ENCODE results near the gene BUD31.
A peak's percentile ranks its signal among the peaks of the same experiment; 100 is the strongest.
"Not testable (repeated sequence)": the region's sequence is repeated elsewhere in the genome, so short reads cannot be mapped to it uniquely, and the experiment has no call there.

Gene BUD31

DNA sequence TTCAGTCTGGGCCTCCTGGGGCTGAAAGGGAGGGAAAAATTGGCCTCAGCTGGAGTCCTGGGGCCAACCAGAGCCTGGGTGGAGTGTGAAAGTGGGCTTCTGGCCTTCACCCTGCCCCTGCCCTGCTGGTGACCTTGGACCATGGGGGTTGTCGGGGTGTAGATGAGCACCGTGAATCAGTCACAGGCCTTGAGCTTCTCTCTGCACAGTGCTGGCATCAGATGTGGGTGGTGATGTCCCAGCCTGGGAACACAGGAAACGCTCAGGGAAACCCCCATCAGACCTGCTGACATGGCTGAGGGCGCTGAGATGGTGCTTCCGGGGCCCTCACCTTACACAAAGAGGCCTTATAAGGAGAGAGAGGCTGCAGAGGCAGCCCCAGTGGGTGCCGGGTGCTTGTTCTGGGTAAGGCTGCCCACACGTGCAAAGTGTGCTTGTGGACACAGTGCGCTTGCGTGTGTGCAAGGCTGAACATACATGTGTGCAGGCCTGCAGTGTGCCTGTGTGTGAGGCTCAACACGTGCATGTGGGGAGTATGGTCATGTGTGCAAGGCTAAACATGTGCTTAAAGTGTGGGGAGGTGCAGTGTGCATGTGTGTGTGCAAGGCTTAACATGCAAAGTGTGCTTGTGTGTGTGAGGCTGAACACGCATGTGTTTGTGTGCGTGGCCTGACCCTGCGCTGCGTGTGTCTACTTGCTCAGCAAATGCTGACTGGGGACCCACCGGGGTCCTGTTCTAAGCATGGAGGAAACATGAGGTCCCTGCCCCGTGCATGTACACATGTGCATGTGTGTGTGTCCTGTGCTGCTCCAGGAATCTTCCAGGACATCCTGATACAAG lies 27.7 kb upstream of the BUD31 start:
- DNase-seq = no peak

DNA sequence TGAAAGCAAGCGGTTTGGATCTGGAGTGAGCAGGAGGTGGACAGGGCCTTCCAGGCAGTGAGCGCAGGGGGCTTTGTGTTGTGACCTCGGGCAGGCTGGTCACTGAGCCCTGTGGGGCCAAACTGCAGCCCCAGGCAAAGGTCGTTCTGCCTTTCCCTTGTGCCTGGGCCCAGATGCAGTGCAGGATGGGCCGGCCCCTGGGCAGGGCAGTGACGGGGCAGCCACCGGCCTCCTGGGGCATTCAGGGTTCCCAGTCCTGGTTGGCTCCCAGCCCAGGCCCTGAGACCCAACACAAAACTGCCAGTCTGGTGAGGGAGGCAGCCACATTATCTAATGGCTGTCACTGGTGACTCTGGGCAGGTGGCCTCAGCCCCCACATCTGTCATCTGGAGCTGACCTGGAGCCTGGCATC lies 27.1 kb upstream of the BUD31 start:
- no peak for DNase-seq

DNA sequence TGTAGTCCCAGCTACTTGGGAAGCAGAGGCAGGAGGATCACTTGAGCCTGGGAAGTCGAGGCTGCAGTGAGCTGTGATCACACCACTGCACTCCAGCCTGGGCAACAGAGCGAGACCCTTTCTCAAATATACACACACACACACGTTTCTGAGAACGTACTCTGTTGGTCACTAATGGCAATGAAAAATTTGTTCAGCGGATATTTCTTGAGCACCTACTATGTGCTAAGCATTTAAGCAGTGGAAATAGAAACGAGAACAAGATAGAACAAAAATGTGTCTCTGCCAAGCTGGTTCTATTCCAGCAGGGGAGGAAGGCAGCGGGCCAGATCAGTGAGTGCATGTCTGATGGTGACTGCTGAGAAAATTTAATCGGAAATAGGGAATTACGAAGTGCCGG lies 25.6 kb upstream of the BUD31 start:
- no peak for DNase-seq

DNA sequence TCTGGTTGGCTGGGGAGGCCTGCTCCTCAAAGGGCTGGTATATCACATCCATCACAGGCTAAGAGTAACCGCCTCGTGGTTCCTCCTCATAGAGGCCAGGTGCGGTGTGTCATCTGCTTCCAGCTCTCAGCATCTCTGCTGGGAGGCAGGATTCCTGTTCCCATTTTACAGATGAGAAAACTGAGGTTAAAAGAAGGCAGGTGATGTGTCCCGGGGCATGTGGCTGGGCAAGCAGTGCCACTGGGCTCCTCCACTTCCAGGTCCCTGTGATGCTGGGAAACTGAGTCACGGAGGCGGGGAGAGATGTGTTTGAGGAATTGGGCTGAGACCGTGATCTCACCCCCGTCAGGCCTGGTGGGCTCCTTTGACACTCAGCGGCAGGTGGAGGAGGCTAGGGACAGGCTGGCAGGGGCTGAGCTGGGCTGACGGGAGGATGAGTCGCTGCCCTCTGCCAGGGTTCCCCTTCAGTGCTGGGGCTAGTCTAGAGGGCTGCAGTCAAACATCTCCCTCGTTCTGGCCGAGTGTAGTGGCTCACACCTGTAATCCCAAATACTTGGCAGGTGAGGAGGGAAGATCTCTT lies 24.9 kb upstream of the BUD31 start:
- DNase-seq = no peak

DNA sequence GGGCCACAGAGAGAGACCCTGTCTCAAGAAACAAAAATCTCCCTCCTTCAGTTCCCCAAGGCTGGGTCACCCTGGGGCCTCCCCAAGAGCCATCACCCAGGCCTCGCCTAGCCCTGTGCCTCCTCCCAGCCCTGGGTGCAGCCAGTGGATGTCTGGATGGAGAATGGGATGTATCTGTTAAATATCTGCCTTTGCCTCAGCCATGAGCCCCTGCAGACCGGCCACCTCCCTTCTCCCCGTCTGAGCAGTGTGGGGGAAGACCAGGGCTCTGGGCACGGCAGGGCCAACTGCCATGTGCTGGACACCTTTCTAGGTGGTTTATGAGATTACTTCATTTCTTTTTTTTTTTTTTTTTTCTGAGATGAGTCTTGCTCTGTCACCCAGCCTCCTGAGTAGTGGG lies 24.2 kb upstream of the BUD31 start:
- DNase-seq = no peak

DNA sequence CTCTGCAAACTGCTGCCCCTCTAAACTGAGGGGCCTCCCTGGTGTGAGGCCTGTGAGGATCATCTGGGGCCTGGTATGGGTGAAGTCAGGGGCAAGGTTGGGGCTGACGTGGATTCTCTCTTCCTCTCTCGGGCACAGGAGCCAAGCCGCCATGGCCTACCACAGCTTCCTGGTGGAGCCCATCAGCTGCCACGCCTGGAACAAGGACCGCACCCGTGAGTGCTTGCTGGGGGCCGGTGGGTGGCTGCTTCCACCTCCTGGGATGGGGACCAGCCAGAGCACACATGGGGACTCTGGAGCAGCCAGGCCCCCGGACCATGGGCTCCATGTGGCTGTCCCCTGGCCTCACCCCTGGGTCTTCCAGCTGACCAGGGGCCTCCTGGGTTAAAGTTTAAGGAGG lies 23.2 kb upstream of the BUD31 start:
- no peak for DNase-seq

DNA sequence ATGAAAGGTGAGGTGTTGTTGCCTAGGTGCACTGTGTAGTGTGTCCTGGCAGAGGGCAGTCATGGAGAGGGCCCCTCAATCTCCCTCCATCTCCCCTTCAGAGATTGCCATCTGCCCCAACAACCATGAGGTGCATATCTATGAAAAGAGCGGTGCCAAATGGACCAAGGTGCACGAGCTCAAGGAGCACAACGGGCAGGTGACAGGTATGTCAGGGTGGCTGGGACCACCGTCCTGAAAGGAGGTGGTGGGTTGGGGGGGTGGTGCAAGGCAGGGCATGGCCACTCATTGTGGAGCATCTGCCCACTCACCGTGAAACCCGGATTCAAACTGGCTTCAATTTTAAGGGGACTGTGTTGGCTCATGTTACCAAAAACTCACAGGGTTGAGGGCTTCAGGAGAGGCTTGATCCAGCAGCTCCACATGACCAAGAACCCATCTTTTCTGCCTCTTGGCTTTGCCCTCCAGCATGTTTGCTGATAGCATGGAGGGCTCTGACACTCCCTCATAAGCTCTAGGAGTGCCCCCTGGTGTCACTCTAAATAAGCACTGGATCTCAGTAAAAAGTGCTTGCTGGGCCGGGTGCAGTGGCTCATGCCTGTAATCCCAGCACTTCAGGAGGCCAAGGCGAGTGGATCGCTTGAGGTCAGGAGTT lies 22.1 kb upstream of the BUD31 start:
- DNase-seq = peak; percentile 87

DNA sequence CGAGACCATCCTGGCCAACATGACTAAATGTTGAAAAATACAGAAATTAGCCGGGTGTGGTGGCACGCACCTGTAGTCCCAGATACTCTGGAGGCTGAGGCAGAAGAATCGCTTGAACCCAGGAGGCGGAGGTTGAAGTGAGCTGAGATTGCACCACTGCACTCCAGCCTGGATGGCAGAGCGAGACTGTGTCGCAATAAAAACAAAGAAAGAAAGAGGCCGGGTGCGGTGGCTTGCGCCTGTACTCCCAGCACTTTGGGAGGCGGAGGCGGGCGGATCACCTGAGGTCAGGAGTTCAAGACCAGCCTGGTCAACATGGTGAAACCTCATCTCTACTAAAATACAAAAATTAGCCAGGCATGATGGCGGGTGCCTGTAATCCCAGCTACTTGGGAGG lies 21.5 kb upstream of the BUD31 start:
- DNase-seq = not testable (repeated sequence)

DNA sequence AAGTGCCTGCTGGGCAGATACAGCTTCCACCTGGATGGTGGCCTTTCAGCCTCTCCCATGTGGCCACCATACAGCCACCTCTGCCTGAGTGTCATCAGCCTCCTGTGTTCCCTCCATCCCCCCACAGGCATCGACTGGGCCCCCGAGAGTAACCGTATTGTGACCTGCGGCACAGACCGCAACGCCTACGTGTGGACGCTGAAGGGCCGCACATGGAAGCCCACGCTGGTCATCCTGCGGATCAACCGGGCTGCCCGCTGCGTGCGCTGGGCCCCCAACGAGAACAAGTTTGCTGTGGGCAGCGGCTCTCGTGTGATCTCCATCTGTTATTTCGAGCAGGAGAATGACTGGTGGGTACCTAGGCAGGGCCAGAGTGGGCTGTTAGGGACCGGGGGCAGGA lies 20.9 kb upstream of the BUD31 start:
- DNase-seq = no peak

DNA sequence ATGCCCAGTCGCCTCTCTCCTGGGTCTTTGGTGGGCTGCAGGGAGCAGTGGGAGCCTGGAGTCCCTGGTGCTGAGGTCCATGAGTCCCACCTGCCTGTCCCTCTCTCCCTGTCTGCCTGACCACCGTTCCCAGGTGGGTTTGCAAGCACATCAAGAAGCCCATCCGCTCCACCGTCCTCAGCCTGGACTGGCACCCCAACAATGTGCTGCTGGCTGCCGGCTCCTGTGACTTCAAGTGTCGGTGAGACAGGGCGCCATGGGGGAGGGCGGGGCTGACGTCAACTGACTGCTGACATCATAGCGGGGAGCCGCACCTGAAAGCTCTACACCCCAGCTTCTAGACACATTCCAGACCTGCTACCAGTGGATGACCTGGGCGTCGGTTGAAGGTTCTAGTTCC lies 19.0 kb upstream of the BUD31 start:
- DNase-seq = no peak

DNA sequence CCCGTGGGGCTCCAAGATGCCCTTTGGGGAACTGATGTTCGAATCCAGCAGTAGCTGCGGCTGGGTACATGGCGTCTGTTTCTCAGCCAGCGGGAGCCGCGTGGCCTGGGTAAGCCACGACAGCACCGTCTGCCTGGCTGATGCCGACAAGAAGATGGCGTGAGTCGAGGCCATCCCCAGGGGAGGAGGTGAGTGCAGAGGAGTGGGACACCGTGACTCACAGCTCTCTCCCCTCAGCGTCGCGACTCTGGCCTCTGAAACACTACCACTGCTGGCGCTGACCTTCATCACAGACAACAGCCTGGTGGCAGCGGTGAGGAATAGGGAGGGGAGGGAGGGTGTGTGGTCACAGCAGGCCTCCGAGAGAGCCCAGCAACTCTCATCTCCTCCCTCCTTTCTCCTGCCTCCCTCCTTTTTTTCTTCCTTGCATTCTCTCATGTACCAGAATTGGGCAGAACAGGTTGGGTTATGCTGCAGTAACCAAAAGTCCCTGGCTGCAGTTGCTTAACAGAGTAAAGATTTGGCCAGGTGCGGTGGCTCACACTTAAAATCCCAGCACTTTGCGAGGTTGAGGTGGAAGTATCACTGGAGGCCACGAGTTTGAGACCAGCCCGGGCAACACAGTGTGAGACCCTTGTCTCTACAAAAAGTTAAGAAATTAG lies 17.7 kb upstream of the BUD31 start:
- no peak for DNase-seq

DNA sequence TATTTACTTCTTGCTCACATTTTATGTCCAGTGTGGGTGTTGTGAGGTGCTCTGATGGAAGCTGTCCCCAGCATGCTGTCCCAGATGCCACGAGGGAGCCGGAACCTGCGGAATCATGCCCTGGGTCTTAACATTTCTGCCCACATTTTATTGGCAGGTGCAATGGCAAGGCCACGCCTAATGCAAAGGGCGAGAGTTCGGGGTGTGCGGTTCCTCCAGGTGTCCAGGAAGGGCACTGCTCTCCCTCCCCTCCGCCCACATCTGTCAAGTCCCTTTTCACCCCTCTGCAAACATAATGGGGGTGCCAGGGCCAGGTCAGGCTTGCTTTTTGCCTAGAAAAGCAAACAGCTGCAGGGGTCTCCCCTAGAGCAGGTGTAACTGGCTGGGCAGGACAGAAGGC lies 16.7 kb upstream of the BUD31 start:
- DNase-seq = no peak

DNA sequence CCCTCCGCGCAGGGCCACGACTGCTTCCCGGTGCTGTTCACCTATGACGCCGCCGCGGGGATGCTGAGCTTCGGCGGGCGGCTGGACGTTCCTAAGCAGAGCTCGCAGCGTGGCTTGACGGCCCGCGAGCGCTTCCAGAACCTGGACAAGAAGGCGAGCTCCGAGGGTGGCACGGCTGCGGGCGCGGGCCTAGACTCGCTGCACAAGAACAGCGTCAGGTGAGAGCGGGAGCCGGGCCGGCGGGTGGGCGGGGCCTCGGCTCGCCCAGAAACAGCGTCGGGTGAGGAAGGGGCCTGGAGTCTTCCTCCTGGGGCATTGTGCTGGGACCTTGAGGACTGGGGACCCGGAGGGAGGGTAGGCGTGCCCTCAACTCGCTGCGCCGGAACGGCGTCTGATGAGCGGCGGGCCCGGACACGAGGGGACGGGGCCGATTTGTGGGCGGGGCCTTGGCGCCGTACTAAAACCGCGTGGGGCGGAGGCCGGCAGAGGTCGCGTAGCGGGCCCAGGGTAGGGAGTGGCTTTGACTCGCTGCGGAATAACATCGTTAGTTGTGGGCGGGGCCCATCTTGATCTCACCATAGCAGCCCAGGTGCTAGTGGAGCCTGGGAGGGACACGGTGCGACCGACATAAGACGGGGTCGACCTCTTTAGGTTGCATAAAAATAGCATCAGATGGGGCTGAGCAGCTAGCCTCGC lies 16.0 kb upstream of the BUD31 start:
- no peak for DNase-seq

DNA sequence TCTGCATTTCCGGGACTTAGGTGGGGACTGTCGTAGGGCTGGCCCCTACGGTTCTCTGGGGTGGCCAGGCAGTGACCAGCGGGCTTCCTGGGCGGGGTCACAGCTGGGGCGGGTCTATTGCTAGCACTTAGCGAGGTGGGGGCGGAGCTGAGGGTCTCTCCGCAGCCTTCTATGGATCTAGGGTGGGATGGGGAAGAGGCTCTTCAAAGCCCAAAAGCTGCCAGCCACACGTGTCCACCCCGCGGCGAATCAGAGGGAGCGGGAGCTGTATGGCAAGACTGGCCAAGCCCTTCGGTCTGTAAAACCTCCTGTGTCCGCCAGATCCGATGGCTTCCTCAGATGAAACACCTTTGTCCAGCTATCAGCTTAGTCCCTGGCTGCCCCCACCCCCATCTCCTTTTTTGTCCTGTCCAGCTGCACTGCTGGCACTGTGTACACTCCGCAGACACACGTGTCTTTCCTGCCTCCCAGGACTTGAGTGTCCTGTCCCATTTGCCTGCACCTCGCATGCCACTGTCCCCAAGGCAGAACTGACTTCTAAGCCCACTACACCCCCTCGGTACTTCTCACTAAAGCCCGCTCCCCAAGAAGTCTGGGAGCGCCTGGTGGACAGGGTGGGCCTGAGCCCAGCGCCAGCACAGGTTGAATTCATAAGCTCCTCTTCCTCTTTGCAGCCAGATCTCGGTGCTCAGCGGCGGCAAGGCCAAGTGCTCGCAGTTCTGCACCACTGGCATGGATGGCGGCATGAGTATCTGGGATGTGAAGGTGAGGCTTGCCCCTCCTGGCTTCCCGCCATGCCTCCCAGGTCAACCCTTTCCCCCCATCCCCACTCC lies 15.2 kb upstream of the BUD31 start:
- no peak for DNase-seq

DNA sequence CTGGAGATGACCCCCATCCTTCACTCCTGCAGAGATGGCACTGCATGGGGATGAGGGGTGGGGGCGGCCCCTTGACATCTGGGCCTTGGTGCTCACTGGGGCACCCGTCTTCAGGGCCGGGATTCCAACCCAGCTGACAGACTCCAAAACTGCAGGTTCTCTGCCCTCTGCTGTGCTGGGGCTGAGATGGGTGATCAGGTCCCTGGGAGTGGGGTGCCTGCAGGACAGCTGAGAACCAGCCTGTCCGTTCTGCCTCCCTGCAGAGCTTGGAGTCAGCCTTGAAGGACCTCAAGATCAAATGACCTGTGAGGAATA lies 14.6 kb upstream of the BUD31 start:
- DNase-seq = no peak

DNA sequence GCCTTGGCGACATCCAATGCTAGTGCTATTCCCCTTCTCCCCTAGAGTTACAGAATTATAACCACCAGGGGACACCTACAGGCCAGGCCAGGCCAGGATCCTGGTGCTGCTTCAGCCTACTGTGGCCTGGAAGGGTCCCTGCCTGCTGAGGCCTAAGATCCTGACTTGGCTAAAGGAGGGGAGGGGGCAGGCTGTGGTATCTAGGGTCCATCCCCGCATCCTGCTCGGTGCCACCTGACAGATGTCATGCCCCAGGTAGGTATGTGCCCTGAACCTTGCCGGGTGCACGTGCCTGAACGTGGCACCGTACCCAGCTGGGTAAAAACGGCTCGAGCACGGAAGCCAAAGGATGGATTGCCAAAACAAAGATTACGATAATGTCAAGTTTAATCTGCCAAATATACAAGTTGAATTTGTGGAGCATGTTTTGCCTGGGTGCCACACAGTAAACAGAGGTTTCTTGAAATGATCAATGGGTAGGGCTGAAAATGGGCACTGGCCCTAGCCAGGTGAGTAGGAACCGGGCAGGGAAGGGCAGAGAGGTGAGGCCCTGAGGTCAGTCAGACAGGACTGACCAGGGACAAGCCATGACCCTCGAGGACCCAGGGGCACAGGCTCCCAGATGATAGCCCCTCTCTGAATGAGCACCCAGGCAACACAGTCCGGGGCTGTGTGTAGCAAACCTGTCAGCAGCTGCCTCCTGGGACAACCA lies 13.0 kb upstream of the BUD31 start:
- DNase-seq = peak; percentile 27

DNA sequence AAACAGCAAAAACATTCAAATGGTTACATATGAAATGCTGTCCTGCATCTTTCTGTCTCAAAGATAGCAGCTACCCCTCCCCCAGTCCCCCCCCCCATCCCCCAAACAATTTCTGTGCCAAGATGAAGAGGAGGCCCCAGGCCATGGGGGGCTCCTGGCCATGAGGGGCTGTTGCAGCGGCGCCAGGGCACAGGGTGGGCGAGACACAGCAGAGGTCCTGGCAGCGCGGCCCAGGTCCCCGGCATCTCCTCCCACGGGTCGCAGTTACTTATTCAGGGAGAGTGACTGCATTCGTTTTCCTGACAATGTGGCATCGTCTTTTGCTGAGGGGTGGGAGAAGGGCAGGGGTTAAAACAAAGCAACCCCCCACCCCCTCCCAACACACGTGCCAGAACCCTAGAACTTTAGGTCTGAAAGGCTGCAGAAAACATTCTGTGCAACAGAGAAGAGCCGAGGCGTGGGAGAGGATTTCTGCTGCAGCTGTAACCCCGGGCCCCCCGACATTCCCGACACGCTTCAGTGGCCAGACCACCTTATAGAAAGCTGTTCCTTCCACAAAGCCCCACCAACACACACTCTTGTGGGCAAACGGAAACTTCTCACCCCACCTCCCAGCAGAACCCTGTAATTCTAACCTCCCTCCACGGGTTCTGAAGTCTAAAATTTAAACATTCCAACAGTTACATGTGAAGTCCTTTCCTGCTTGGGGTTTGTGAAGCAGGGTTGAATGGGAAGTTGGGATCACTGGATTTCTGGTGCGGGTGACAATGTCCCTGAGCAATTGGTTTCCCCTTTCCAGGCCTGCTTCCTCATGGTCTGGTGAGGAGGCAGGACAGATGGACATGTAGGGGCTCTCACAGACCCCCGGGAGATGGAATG lies 12.1 kb upstream of the BUD31 start:
- DNase-seq = no peak

DNA sequence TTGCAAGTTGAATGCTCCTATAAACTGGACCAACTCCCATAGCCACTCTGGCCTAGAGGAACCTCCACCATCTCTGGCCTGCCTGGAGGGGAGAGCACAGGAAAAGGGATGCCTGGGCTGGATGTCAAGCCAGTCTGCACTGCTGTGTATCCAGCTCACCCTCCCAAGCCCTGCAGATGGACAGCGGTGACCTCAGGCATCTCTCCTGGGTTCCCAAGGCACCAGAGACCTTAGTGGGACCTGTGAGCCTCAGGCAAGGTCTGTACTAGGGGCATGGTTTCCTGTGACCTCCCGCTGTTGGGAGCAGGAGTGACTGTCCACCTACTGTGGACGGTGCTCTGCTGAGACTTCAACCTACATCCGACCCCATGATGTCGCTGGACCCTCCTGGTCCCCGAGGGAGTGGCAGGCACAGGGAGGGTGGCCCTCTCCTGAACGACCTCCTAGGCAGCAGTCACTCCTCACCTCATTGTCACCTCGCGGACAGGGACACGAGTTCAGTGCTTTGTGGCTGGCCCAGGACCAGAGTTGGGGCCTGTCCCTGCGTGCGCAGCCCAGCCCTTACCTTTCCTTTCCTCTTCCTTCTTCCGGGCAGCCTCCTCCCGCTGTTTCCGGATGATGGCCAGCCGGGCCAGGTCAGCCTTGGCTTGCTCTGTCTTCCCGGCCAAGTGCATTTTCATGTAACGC lies 11.3 kb upstream of the BUD31 start:
- DNase-seq = no peak

DNA sequence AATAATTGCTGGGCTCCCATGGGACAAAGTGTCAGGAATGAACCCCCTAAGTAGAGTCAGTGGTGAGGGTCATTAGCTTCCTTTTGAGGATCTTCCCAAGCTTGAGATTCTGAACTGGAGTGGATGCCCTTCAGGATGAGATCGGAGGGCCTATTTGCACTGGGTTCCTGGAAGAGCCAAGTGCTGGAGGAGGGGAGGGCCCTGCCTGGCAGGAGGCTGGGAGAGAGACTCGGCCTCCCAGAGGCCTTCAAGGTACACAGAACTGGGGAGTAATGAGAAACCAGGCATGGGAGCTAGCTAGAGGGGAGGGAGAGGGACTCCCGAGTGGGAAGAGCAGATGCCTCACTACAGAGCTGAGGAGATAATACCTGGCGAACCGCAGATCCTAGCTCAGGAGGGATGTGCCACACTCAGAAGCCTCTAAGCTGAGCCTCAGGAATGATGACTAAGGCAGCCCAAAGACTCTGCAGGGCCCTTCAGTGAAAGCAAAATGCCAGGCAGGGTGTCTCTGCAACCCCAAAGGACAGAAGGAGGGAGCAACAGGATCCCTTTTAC lies 9.8 kb upstream of the BUD31 start:
- DNase-seq = no peak

DNA sequence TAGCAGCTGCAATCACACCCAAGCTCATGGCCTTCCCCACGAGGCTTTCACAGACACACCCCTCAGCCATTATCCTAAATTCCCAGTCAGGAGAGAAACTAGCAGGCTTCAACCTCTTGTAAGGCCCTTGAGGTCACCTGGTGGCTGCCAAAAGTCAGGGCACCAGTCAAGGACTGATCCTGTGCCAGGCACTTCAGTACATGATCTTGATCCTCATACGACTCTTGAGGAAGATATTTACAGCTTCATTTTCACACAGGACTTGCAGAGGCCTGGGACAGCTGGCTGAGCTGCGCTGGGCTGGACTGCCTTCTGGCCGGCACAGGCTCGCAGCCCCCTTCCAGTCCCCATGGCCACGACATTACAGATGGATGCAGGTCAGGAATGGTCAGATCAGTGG lies 9.2 kb upstream of the BUD31 start:
- no peak for DNase-seq
